Osteocyte (in vitro differentiated cells): ENCODE measurements around the gene CRAT. TPM values are rescaled to one million over a fixed set of nuclear protein-coding genes. Genes with fewer than 3 reads are reported as not detected.

Experiments used
- DNase-seq: peaks from one replicate; pipeline ENCODE4 v3.0.0; 2021; ENCODE audit warnings: mixed read lengths; ENCODE audit not compliant: unreplicated experiment; ENCODE audit errors: extremely low spot score
- H3K27ac Mint-ChIP-seq: one replicate; pipeline ENCODE4 v1.8.0; 2021; ENCODE audit warnings: mild to moderate bottlenecking, mixed read lengths; ENCODE audit not compliant: unreplicated experiment
- H3K27me3 Mint-ChIP-seq: one replicate; pipeline ENCODE4 v1.8.0; 2021; ENCODE audit warnings: mixed read lengths; ENCODE audit not compliant: unreplicated experiment
- H3K36me3 Mint-ChIP-seq: one replicate; pipeline ENCODE4 v1.8.0; 2021; ENCODE audit warnings: mixed read lengths; ENCODE audit not compliant: unreplicated experiment
- H3K4me1 Mint-ChIP-seq: one replicate; pipeline ENCODE4 v1.8.0; 2021; ENCODE audit warnings: mixed read lengths; ENCODE audit not compliant: unreplicated experiment
- H3K4me3 Mint-ChIP-seq: one replicate; pipeline ENCODE4 v1.8.0; 2021; ENCODE audit warnings: mild to moderate bottlenecking, moderate library complexity, mixed read lengths; ENCODE audit not compliant: unreplicated experiment
- H3K9me3 Mint-ChIP-seq: one replicate; pipeline ENCODE4 v1.8.0; 2021; ENCODE audit warnings: mixed read lengths; ENCODE audit not compliant: unreplicated experiment
- total RNA-seq: library from RNA; stranded (reverse); gene quantifications from 2 replicates; pipeline ENCODE4 v1.2.1, GENCODE V29; 2021
- TF ChIP-seq, protein P1 (sequence below): fragments of 200-600 bp; sonication (generic); IDR thresholded peaks from 2 replicates; pipeline ENCODE4 v1.5.0; 2021; ENCODE audit warnings: antibody characterized with exemption, mild to moderate bottlenecking, moderate library complexity

Gene CRAT
- total RNA-seq, 1 donor from 2014 or later = 55.1 TPM

DNA sequence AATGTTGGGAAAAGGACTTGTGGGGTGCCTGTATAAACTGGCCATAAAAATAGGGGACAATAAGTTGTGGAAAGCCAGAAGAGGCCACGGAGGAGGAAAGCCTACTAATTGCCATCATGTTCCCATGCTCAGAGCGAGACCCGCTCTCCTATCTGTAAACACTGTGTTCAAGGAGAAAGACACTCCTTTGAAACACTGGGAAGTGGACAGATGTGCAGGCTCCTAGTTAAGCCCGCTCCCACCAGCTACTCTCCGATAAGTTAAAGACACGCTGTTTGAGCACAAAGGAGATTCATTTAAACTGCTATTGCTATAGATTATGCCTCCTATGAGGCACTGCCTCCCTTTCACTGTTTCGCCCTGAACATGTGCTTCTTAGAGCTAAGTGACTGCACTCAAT lies 9.3 kb downstream of the CRAT start:
- H3K4me1 Mint-ChIP-seq = no peaks in the 10 kb centered on the region
- H3K27ac Mint-ChIP-seq = no peak overlapping the region
- TF ChIP-seq, protein P1, sequence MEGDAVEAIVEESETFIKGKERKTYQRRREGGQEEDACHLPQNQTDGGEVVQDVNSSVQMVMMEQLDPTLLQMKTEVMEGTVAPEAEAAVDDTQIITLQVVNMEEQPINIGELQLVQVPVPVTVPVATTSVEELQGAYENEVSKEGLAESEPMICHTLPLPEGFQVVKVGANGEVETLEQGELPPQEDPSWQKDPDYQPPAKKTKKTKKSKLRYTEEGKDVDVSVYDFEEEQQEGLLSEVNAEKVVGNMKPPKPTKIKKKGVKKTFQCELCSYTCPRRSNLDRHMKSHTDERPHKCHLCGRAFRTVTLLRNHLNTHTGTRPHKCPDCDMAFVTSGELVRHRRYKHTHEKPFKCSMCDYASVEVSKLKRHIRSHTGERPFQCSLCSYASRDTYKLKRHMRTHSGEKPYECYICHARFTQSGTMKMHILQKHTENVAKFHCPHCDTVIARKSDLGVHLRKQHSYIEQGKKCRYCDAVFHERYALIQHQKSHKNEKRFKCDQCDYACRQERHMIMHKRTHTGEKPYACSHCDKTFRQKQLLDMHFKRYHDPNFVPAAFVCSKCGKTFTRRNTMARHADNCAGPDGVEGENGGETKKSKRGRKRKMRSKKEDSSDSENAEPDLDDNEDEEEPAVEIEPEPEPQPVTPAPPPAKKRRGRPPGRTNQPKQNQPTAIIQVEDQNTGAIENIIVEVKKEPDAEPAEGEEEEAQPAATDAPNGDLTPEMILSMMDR = no peak
- no peak overlapping the region for H3K4me3 Mint-ChIP-seq
- DNase-seq = no peak
- H3K9me3 Mint-ChIP-seq = no peaks in the 10 kb centered on the region
- H3K36me3 Mint-ChIP-seq = peaks cover 10% of the 10 kb centered on the region
- H3K27me3 Mint-ChIP-seq = no peaks in the 10 kb centered on the region

DNA sequence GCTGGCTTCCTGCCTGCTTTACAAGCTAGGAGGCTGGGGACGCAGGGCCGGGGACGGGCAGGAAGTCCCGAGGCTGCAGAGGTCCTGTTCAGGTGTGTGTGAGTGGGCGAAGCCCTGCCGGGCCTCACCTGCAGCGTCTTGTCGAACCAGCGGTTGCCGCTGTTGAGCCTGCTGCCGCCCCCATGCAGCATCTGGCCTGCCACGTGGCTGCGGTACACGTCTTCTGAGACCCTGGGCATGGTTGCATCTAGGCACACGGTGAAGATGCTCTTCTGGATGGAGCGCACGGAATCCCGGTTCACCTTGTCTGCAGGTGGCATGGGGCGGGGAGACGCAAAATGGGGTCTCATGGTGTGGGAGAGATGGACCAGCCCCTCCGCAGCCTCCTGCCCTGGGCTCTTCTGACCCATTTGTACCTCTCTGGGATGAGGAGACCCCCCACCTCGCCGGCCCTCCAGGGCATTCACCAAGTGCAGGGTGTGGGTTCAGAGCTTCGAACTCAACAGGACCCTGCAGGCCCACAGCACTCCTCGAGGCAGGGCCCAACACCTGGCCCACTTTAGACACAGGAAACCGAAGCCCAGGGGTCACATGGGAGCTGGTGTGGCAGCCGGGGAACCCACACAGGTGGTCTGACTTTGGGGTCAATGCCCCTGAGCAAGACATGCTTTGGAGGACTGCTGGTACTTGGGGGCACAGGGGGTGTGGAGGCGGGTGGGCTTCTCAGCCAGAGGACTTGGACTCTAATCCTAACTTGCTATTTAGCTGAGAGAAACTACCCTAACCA lies 10.0 kb downstream of the CRAT start:
- peaks cover 16% of the 10 kb centered on the region for H3K36me3 Mint-ChIP-seq
- no peaks in the 10 kb centered on the region for H3K27me3 Mint-ChIP-seq
- H3K4me3 Mint-ChIP-seq = no peak overlapping the region
- H3K27ac Mint-ChIP-seq = no peak overlapping the region
- TF ChIP-seq, protein P1 = no peak
- no peaks in the 10 kb centered on the region for H3K9me3 Mint-ChIP-seq
- no peak for DNase-seq
- H3K4me1 Mint-ChIP-seq = no peaks in the 10 kb centered on the region

GRCh38 chr9:129098328-129098727 lies 12.3 kb downstream of the CRAT start:
- Mint-ChIP-seq H3K36me3 (peaks cover 19% of the 10 kb centered on the region), H3K27ac (no peak overlapping the region), H3K4me1 (no peaks in the 10 kb centered on the region), H3K27me3 (no peaks in the 10 kb centered on the region), H3K9me3 (no peaks in the 10 kb centered on the region), H3K4me3 (no peak overlapping the region)
- no peak for DNase-seq
- TF ChIP-seq, protein P1 = no peak

GRCh38 chr9:129097671-129098306 lies 12.8 kb downstream of the CRAT start:
- Mint-ChIP-seq H3K27me3 (no peaks in the 10 kb centered on the region), H3K27ac (no peak overlapping the region), H3K4me1 (no peaks in the 10 kb centered on the region)

DNA sequence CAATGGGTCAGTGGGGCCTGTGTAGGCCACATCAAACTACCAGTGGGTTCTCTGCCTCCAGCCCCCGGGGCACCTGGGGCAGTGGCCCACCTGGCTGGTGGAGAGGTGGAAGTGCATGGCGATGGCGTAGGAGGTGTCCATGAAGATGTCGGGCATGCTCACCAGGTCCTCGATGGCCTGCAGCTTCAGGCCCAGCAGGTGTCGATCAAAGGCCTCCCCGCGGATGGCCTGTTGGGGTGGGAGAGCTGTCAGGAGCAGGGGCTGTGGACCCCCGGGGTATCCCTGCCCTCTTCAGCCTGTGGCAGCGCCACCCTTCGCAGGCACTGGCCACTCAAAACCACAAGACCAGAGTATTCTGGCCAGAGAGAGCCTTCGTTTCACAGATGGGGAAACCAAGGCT lies 14.7 kb downstream of the CRAT start:
- no peak for DNase-seq
- H3K4me3 Mint-ChIP-seq = no peak overlapping the region
- TF ChIP-seq, protein P1 = no peak

More at GRCh38 chr9:129097671-129098306, 12.8 kb downstream of the CRAT start:
- TF ChIP-seq, protein P1 = no peak
- DNase-seq = no peak
- Mint-ChIP-seq H3K9me3 (no peaks in the 10 kb centered on the region), H3K36me3 (peaks cover 19% of the 10 kb centered on the region), H3K4me3 (no peak overlapping the region)

More for the DNA sequence above, 14.7 kb downstream of the CRAT start:
- no peaks in the 10 kb centered on the region for H3K4me1 Mint-ChIP-seq
- H3K27ac Mint-ChIP-seq = no peak overlapping the region
- no peaks in the 10 kb centered on the region for H3K9me3 Mint-ChIP-seq
- H3K36me3 Mint-ChIP-seq = peaks cover 17% of the 10 kb centered on the region
- no peaks in the 10 kb centered on the region for H3K27me3 Mint-ChIP-seq
